GM21367 (cell line): Measurements from ENCODE around the gene TMEM198.

Source experiments
- ATAC-seq: cut with Tn5 transposase; IDR thresholded peaks from one replicate; pipeline ENCODE4 v1.9.1; 2021; ENCODE audit not compliant: unreplicated experiment

TMEM198 gene

DNA sequence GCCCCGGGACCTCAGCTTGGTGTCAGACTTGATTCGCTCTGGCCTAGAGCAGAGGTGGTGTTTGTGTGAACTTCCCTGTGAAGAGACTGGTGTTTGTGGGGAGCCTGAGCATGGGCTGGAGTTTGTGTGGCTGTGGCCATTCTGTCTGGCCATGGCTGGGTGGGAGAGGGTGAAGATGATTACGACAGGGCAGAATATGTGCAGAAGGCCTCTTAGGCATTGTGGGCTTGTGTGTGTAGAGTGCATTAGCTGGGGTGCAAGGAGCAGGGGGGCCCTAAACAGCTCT is 17.0 kb downstream of the TMEM198 start:
- ATAC-seq: no peak

DNA sequence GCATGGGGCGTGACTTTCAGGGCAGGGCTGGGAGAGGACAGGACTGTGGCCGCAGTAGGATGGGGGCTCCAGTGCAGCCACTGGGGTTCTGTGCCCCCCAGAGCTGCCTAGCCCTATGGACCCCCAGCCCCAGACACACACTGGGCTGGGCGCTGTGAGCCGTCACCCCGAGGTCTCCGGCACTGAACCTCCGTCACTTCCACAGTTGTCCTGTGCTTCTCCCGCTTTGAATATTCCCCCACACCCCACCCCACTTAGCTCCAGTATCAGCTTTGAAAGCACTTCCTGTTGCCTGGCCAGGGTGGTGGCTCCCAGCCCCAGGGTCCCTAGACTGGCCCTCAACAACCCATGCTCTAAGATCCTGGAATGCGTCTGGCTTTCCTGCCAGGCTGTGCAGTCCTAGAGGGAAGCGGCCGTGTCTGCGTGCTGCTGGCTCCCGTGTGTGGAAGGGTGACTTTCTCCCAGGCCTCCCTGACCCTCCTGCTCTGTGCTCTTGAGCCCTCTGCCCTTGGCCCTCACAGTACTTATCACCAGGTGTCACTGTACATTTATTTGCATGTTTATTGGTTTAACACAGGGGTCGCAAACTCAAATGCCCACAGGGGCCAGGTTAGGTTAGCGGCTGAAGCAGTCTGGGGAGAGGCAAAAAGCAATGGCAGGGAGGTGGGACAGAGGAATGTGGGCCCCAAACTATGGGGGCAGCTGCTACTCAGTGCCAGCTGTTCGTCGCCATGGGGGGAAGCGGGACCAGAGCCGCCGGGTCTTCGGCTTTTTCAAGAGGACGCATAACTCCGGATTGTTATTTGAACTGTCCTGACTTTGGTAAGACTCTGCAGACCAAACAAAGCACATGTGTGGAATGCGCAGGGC is 17.6 kb downstream of the TMEM198 start:
- no peak for ATAC-seq

DNA sequence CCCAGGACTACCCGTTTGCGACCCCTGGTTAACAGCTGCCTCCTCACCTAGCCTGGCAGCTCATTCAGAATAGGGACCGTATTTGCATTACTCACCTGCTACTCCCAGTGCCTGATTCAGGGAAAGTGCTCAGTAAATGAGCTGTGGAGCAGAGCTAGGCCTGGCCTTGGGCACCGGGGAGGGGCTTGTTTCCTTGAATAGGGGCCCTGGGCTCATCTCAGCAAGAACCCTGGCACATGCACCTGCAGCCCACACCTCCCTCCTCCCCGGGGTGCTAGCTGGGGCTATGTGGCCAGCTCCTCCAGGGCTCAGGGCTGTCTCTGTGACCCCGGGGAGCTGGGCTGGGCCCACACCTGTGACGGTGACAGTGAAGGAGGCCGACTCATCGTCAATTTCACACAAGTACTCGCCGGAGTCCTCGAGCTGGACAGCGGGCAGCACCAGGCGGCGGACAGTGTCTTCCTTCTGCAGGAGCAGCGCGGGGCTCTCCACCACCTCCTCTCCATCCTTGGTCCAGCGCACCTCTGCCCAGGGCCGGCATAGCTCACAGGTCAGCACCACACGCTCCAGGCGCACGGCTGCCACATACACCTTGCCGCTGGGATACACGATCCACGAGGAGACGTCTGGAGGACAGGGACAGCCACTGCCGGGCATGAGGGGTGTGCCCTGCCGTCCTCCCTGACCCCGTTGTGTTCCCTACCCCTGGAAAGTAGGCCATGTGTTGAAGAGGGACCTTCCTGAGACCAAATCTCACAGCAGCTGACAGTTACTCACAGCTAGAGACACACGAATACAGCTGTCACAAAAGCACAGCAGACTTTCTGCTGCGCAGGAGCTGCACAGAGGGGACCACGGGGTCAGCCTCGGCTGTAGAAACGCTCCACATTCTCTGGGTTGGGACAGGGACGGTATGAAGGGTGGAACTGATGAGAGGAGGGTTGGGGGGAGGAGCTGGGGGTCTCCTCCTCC is 18.5 kb downstream of the TMEM198 start:
- ATAC-seq: no peak

DNA sequence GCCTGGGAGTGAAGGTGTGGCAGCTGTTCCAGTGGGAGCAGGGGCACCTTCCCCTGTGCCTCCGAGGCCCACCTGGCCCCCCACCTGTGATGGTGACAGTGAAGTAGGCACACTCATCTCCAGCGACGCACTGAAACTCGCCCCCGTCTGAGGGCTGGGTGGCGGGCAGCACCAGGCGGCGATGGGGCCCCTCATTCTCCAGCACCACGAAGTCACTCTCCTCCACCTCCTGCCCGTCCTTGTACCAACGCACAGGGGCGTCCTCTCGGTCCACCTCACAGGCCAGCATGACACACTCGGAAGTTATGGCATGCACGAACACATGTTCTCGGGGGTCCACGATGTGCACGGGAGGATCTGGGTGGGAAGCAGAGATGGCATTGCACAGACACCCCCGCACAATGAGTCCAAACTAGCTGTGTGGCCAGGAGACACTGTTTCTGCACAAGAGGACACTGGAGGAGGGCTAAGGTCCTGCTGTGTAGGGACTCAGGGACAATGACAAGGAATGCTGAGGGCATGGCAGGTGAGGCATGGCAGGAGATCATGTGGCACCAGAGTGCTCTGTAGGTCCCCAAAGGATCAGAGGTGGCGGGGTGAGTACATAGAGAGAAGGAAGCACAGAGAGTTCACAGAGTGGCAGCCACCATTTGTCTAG is 19.6 kb downstream of the TMEM198 start:
- ATAC-seq: no peak

DNA sequence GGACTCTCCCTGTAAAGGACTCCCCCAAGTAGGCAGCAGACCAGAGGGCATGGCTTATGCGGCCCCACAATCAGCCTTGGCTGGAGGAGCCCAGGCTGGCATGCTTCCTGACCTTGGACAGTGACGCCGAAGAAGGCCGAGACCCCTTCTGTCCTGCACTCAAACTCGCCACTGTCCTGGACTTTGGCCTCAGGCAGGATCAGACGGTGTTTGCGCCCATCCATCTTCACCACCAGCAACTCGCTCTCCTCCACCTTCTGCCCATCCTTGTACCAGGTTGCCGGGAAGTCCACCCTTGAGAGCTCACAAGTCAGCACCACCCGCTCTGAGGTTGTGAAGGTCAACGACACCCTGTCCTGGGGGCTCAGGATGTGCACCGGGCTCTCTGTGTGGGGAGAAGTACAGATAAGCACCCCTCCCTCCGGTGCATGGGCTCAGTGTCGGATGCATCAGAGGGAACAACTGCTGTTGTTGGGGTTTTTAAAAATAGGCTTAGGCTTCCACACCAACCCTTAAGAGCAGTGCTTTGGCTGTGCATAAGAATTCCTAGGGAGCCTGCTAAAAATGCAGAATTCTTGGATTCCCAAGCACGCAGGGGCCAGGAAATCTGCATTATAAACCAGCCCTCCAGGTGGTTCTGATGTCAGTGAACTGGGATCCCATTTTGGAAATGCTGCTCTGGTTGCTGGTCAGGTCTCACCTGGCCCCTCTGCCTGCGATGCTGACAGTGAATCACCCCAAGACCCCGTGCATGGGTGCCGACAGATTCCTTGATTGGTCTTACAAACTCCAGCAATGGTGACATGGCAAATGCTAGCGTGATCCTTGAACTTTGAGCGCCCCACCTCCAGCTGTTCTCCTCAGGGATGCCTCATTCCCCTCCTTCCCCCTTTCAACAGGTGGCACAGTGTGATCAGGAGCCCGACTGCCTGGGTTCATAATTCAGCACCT is 21.6 kb downstream of the TMEM198 start:
- no peak for ATAC-seq

DNA sequence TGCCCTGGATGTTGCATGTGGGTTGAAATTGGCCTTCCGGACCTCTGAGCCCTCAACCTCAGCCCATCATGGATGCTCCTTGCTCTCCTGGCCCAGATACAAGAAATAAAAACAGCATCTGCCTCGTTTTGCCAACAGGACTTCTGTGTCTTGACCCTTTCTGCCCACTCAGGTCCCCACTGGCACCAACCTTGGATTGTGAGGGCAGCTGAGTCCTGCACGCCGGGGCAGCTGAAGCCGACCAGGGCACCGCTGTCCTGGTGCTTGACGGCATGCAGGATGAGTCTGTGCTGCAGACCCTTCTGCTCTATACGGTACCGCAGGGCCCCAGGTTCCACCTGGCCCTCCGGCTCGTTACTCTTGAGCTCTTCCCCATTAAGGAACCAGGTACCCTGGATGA is 22.8 kb downstream of the TMEM198 start:
- no peak for ATAC-seq

DNA sequence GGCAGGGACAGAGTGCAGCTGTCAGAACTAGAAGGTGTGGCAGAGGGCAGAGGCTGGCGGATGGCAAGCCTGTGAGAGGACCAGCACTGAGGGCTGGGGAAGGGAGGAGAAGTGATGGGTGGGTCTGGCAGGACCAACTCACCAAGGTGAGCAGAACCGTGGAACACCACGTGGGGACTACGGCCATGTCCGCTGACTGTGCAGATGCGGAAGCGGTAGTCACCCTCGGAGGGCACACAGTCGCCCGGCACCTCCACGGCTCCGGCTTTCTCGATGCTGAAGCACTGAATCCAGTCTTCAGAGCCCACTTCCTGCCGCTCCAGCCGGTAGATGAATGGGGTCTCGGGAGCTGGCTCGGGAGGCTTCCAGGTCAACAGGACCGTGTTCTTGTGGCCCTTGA is 23.3 kb downstream of the TMEM198 start:
- no peak for ATAC-seq

DNA sequence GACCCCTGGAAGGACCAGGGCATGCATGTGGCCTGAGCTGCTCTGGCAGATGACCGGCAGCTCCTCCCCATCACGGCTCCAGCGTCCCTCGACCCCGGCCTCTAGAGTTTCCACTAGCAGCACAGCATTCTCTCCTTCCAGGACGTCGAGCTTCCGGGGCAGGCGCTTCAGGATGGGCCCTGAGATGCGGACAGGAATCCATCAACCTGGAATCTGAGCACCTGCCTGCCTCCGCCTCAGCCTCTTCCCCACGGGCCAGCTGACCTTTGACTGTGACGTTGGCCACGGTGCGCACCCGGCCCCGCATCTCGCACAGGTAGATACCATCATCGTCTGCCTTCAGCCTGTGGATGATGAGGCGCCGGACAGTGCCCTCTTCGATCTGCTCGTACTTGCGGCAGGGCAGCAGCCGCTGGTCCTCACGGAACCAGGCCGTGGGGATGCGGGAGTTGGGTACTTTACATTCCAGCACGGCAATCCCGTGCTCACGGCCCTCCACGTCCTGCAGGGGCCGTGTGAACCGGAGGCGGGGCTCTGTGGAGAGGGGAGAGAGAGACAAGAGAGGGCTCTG is 24.0 kb downstream of the TMEM198 start:
- no peak for ATAC-seq

DNA sequence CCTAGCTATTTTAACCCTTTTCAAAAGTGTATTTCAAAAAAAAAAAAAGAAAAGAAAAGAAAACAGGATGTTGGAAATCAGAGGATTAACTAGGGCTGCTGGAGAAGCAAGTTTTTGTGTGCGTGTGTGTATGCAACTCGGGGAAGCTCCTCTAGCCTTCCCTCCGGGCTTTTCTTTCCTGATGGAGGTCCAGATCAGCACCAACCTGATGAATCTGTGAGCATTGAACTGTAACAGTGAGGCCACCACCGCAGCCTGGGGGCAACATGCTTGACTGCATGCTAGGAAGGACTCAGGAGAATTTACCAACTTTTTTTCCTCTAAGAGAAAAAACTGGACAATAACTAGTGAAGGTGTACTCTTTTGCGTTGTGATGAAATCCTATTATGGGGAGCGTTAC is 25.2 kb downstream of the TMEM198 start:
- ATAC-seq: no peak

DNA sequence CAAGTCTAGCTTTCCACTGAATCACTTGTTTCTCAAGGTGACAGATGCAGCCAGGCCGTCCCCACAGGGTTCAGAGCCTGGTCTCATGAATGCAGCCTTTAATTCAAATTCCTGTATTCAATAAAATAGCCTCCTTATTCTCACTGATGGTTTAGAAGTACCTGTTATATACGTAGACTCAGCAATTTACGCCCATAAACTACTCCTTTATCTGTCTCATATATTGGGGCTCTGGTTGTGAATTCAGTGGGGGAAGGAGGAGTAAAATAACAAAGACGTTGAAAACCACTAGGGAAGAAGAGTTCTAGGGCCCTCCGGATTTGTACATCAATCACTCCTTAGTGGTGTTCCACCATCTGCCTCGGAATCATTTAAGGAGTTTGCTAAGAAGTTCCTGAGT is 25.8 kb downstream of the TMEM198 start:
- no peak for ATAC-seq

DNA sequence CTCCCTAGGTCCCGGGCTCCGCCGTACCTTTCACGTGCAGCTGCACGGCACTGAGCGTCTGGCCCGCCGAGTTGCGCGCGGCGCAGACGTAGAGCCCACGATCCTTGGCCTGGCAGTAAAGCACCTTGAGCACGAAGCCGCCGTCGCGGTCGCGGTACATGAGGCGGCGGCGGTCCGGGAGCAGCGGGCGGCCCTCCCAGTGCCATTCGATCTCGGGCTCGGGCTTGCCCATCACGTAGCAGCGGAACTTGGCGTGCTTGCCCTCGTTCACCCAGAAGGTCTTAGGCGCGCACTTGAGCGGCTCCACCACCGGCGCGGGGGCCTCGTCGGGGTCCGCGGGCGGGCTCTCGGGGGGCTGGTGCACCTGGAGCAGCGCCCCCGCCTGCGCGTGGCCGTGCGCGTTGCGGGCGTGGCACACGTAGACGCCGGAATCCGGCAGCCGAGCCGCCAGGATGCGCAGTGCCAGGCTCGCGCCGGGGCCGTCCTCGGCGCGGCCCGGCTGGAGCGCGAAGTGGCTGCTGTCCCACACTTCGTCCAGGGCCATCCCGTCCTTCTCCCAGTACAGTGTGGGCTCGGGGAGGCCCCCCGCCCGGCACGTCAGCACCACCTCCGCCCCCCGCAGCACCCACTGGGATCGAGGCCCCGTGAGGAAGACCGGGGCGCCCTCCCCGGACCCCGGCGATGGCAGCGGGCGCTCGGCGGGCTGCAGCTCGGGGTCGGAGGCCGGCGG is 26.5 kb downstream of the TMEM198 start:
- ATAC-seq: no peak

DNA sequence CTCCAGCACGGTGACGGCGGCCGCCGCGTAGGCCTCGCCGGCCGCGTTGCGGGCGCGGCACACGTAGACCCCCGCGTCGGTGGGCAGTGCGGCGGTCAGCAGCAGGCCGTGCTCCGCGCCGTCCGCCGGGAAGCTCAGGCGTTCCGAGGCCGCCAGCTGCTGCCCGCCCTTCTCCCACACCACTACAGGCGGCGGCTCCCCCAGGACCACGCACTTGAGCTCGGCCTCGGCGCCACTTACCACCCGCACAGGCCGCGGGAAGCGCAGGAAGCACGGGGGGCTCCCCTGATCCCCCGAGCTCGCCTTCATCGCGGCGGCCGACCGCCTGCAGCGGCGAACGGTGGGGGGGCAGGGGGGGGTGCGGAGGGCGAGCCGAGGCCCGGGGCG is 27.1 kb downstream of the TMEM198 start:
- no peak for ATAC-seq

DNA sequence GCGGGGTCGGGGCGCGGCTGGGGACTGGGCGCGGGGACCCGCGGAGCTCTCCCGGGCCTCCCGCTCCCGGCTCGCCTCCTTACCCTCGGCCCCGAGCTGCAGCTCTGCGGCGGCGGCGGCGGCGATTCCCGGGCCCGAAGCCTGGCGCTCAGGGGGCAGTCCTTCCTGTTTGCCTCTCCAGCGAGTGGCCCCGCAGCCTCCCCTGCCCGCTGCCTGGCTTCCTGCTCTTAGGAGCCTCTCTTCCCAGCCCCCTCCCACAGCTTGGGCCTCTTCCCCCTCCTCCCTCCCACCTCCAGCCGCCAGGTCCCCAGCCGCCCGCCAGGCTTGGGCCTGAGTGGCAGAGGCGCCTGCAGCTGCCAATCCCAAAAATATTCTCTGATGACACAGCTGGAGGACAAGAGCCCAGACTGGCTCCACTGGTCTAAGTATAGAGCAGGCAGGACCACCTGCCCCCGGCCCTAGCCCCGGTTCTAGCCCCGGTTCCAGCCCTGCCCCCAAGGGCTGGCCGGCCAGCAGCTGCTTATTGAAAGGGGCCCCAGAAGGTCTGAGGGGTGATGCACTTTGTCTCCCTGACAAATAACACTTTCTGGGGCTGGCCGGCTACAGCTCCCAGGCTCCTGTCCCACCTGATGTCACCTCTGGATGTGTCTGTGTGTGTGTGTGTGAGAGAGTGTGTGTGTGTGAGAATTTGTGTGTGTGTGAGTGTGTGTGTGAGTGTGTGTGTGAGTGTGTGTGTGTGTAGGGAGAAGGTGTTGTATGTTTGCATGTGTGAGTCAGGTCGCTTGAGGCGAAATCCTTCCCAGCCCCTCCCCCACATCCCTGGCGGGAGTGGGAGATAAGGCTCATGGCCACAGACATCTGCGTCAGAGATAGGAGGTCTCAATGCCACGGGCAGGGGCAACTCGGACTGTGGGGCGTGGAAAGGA is 27.7 kb downstream of the TMEM198 start, which contains the start of gene OBSL1:
Gene OBSL1, minus strand, starts transcription at position 229 of the 926 bp plus-strand sequence. CDS start 307 bp downstream, outside the sequence.
- ATAC-seq: no peak

DNA sequence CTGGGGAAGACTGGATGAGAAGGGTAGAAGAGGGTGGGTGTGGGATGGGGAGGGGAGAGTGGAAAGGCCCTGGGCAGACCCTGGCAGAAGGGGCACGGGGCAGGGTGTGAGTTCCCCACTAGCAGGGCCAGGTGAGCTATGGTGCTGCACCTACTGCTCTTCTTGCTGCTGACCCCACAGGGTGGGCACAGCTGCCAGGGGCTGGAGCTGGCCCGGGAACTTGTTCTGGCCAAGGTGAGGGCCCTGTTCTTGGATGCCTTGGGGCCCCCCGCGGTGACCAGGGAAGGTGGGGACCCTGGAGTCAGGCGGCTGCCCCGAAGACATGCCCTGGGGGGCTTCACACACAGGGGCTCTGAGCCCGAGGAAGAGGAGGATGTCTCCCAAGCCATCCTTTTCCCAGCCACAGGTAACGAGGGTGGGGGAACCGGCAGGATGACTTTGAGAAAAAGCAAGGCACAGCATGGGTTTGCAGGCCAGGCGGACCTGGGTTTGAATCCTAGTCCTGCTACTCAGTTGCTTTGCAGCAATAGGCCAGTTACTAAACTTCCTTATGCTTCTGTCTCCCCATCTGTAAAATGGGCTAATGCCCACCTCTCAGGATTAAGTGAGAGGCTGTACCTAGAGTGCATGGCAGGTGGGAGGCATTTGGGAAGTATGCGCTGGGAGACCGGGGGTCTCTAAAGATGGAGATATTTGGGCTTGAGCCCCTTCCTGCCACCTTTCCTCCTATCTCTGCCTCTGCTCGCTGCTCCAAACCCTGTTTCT is 28.6 kb downstream of the TMEM198 start, which contains the start of gene INHA:
Gene INHA, plus strand, starts transcription at position 74 of the 765 bp plus-strand sequence. Its CDS starts 65 bp downstream, at position 139.
- no peak for ATAC-seq

DNA sequence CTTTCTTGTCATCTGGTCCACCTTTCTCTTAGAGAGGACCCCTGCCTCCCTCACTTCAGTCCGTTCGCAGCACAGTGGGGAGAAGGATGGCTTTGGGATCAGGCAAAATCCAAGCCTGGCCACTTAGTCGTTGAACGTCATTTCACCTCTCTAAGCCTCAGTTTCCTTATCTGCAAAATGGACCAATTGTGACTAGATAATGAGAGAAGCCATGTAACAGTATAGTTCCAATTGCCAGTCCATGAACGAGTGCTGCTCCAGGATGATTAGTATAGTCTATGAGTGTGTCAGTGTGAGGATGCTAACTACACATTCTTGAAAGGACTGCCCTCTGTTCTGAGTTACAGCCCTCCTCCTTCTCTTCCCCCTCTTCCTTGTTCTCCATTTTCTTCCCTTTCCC is 29.3 kb downstream of the TMEM198 start:
- no peak for ATAC-seq

DNA sequence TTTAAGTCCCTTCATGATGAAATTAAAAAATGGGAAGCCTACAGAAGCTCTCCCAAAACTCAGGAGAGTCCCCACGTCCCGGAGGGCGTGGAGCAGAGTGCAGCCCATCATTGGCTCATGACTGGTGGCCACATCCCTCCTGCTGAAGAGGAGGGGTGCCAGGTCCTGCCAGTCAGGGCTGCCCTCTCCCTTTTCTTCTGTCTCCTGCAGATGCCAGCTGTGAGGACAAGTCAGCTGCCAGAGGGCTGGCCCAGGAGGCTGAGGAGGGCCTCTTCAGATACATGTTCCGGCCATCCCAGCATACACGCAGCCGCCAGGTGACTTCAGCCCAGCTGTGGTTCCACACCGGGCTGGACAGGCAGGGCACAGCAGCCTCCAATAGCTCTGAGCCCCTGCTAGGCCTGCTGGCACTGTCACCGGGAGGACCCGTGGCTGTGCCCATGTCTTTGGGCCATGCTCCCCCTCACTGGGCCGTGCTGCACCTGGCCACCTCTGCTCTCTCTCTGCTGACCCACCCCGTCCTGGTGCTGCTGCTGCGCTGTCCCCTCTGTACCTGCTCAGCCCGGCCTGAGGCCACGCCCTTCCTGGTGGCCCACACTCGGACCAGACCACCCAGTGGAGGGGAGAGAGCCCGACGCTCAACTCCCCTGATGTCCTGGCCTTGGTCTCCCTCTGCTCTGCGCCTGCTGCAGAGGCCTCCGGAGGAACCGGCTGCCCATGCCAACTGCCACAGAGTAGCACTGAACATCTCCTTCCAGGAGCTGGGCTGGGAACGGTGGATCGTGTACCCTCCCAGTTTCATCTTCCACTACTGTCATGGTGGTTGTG is 30.9 kb downstream of the TMEM198 start:
- ATAC-seq: no peak
